Trophoblast cell (in vitro differentiated cells and primary cell): ENCODE results near the gene FLG.
"Not testable (repeated sequence)": the region's sequence is repeated elsewhere in the genome, so short reads cannot be mapped to it uniquely, and the experiment has no call there.

Experiments used
- DNase-seq, 2 donors: peaks; one replicate each; pipeline ENCODE4 v3.0.0-alpha.2; 2016
- H2AFZ ChIP-seq: 2 replicates; pipeline ENCODE4 v1.6.1; 2013; ENCODE audit warnings: low read length, moderate library complexity, mild to moderate bottlenecking; ENCODE audit not compliant: insufficient read depth, poor library complexity
- H2AK5ac ChIP-seq: 2 replicates; pipeline ENCODE4 v1.6.1; 2013; ENCODE audit warnings: mild to moderate bottlenecking, low read length
- H2BK120ac ChIP-seq: 2 replicates; pipeline ENCODE4 v1.6.1; 2013; ENCODE audit warnings: low read length, mild to moderate bottlenecking, moderate library complexity; ENCODE audit not compliant: insufficient read depth, poor library complexity
- H2BK12ac ChIP-seq: 2 replicates; pipeline ENCODE4 v1.6.1; 2013; ENCODE audit warnings: mild to moderate bottlenecking, low read length, moderate library complexity
- H2BK5ac ChIP-seq: 2 replicates; pipeline ENCODE4 v1.6.1; 2013; ENCODE audit warnings: low read length, low read depth, moderate library complexity, mild to moderate bottlenecking; ENCODE audit not compliant: poor library complexity
- H3K14ac ChIP-seq: 2 replicates; pipeline ENCODE4 v1.6.1; 2013; ENCODE audit warnings: mild to moderate bottlenecking, low read length
- H3K18ac ChIP-seq: 2 replicates; pipeline ENCODE4 v1.6.1; 2013; ENCODE audit warnings: mild to moderate bottlenecking, low read length
- H3K23ac ChIP-seq: 2 replicates; pipeline ENCODE4 v1.6.1; 2013; ENCODE audit warnings: low read length
- H3K27ac ChIP-seq: 2 replicates; pipeline ENCODE4 v1.5.1; 2013; ENCODE audit warnings: low read depth, mild to moderate bottlenecking, inconsistent platforms, low read length, moderate library complexity
- H3K27me3 ChIP-seq: 2 replicates; pipeline ENCODE4 v1.6.1; 2013; ENCODE audit warnings: inconsistent platforms, mild to moderate bottlenecking, low read length, moderate library complexity; ENCODE audit not compliant: insufficient read depth
- H3K36me3 ChIP-seq, 2 experiments: 1 replicate in 1 of 2; 2 replicates in 1 of 2; pipeline ENCODE4 v1.6.1; 2013; ENCODE audit warnings: low read length in 2 of 2, mild to moderate bottlenecking in 2 of 2, moderate library complexity in 1 of 2; ENCODE audit not compliant: insufficient read depth in 2 of 2, control insufficient read depth in 1 of 2
- H3K4ac ChIP-seq: 2 replicates; pipeline ENCODE4 v1.6.1; 2013; ENCODE audit warnings: low read depth, mild to moderate bottlenecking, low read length, moderate library complexity
- H3K4me1 ChIP-seq, 2 experiments: 1 replicate in 1 of 2; 2 replicates in 1 of 2; pipeline ENCODE4 v1.6.1; 2013; ENCODE audit warnings: low read length in 2 of 2, mild to moderate bottlenecking in 2 of 2, moderate library complexity in 1 of 2; ENCODE audit not compliant: insufficient read depth in 2 of 2, control insufficient read depth in 1 of 2
- H3K4me2 ChIP-seq: 2 replicates; pipeline ENCODE4 v1.6.1; 2013; ENCODE audit warnings: inconsistent platforms, mild to moderate bottlenecking, low read length, moderate library complexity
- H3K4me3 ChIP-seq: 2 replicates; pipeline ENCODE4 v1.5.1; 2013; ENCODE audit warnings: mild to moderate bottlenecking, low read depth, low read length, inconsistent platforms
- H3K79me1 ChIP-seq: one replicate; pipeline ENCODE4 v1.6.1; 2013; ENCODE audit warnings: low read length
- H3K79me2 ChIP-seq: 2 replicates; pipeline ENCODE4 v1.6.1; 2013; ENCODE audit warnings: low read length, mild to moderate bottlenecking; ENCODE audit not compliant: control insufficient read depth, insufficient read depth, poor library complexity
- H3K9ac ChIP-seq: 2 replicates; pipeline ENCODE4 v1.6.1; 2013; ENCODE audit warnings: mild to moderate bottlenecking, low read length
- H3K9me3 ChIP-seq: 2 replicates; pipeline ENCODE4 v1.6.1; 2013; ENCODE audit warnings: low read depth, mild to moderate bottlenecking, control low read depth, inconsistent platforms, low read length; ENCODE audit not compliant: insufficient read depth
- H4K12ac ChIP-seq: 2 replicates; pipeline ENCODE4 v1.6.1; 2013; ENCODE audit warnings: low read depth, mild to moderate bottlenecking, low read length, moderate library complexity
- H4K8ac ChIP-seq: 2 replicates; pipeline ENCODE4 v1.6.1; 2013; ENCODE audit warnings: low read depth, mild to moderate bottlenecking, low read length, moderate library complexity
- H4K91ac ChIP-seq: one replicate; pipeline ENCODE4 v1.6.1; 2013; ENCODE audit warnings: low read depth, mild to moderate bottlenecking, low read length, moderate library complexity
- WGBS: extraction: QIAGEN DNeasy Blood & Tissue Kit; methylation state at CpG from one replicate; pipeline ENCODE4 v1.1.7; 2013; ENCODE audit warnings: missing lambda C conversion rate; ENCODE audit not compliant: insufficient read length, insufficient coverage; ENCODE audit errors: extremely low coverage; 5-methylcytosine and 5-hydroxymethylcytosine counted together

Gene FLG

DNA sequence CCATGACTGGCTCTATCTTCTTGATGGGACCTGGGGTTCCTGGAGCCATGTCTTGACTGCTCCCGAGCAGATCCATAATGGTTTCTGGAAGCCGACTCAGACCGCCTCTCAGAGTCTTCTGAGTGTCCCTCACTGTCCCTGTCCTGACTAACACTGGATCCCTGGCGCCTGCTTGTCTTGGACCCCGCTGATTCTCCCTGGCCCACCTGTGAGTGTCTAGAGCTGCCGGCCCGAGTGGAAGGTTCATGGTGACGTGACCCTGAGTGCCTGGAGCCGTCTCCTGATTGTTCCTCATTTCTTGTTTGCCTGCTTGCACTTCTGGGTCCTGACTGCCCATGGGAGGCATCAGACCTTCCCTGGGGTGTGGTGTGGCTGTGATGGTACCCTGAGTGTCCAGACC is 15.1 kb downstream of the FLG start:
- no CpG with 5 or more reads among the region's 9 CpGs for WGBS
- H3K4me2 ChIP-seq = no peak overlapping the region
- no peak overlapping the region for H2AFZ ChIP-seq

DNA sequence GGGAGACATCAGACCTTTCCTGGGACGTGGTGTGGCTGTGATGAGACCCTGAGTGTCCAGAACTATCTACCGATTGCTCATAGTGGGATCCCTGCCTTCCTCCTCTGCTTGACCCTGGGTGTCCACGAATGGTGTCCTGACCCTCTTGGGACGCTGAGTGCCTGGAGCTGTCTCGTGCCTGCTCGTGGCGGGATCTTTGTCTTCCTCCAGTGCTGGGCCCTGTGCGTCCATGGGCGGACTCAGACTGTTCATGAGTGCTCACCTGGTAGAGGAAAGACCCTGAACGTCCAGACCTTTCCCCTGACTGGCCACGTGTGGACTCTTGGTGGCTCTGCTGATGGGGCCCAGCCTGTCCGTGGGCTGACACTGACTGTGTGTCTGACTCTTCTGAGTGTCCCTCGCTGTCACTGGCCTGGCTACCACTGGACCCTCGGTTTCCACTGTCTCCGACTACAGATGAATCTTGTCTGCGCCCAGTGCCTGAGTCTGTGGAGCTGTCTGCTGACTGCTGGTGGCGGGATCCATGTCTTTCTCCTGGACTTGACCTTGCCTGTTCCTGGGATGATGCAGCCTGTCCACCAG is 15.6 kb downstream of the FLG start:
- not testable (repeated sequence) for H3K79me2 ChIP-seq, H3K4ac ChIP-seq, H3K9ac ChIP-seq, H4K91ac ChIP-seq, H3K27ac ChIP-seq, H3K4me2 ChIP-seq, H3K27me3 ChIP-seq, H3K18ac ChIP-seq, H2AK5ac ChIP-seq, H2BK12ac ChIP-seq, H3K79me1 ChIP-seq, H3K36me3 ChIP-seq, H3K4me1 ChIP-seq, H3K14ac ChIP-seq, H4K12ac ChIP-seq, H2BK120ac ChIP-seq, H4K8ac ChIP-seq, DNase-seq, H2BK5ac ChIP-seq, H2AFZ ChIP-seq, H3K23ac ChIP-seq
- no CpG with 5 or more reads among the region's 17 CpGs for WGBS
- peak overlapping the region; percentile 29 for H3K4me3 ChIP-seq
- peaks cover 70% of the 10 kb centered on the region for H3K9me3 ChIP-seq

More for the DNA sequence above, 15.1 kb downstream of the FLG start:
- no peak for DNase-seq
- Histone ChIP-seq H3K9ac (no peak overlapping the region), H3K14ac (no peak overlapping the region), H2BK12ac (no peak overlapping the region), H4K12ac (no peak overlapping the region), H2AK5ac (no peak overlapping the region), H3K18ac (no peak overlapping the region), H3K4me1 (no peaks in the 10 kb centered on the region), H3K36me3 (no peaks in the 10 kb centered on the region), H3K9me3 (peaks cover 66% of the 10 kb centered on the region), H4K8ac (no peak overlapping the region), H3K4ac (no peak overlapping the region), H3K79me1 (no peaks in the 10 kb centered on the region), H3K27me3 (no peaks in the 10 kb centered on the region), H2BK120ac (no peak overlapping the region), H3K23ac (no peak overlapping the region), H2BK5ac (no peak overlapping the region), H3K4me3 (peak overlapping the region; percentile 29), H4K91ac (no peak overlapping the region), H3K79me2 (no peaks in the 10 kb centered on the region), H3K27ac (no peak overlapping the region)

DNA sequence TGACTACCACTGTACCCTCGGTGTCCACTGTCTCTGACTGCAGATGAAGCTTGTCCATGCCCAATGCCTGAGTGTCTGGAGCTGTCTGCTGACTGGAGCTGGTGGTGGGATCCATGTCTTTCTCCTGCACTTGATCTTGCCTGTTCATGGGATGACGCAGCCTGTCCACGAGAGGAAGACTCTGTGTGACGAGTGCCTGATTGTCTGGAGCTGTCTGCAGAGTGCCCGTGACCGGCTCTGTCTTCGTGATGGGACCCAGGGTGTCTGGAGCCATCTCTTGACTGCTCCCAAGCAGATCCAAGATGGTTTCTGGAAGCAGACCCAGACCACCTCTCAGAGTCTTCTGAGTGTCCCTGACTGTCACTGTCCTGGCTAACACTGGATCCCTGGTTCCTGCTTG is 16.3 kb downstream of the FLG start:
- H2BK5ac ChIP-seq, H4K8ac ChIP-seq, H3K4me1 ChIP-seq, H2BK12ac ChIP-seq, H3K27me3 ChIP-seq, H3K79me2 ChIP-seq, H3K14ac ChIP-seq, H3K23ac ChIP-seq, H3K4ac ChIP-seq, H3K9ac ChIP-seq, H4K12ac ChIP-seq, H3K4me2 ChIP-seq, H3K4me3 ChIP-seq, H3K36me3 ChIP-seq, DNase-seq, H3K18ac ChIP-seq, H3K27ac ChIP-seq, H3K79me1 ChIP-seq, H2AK5ac ChIP-seq, H4K91ac ChIP-seq, H2AFZ ChIP-seq, H2BK120ac ChIP-seq: not testable (repeated sequence)
- peaks cover 71% of the 10 kb centered on the region for H3K9me3 ChIP-seq
- WGBS = no CpG with 5 or more reads among the region's 7 CpGs

DNA sequence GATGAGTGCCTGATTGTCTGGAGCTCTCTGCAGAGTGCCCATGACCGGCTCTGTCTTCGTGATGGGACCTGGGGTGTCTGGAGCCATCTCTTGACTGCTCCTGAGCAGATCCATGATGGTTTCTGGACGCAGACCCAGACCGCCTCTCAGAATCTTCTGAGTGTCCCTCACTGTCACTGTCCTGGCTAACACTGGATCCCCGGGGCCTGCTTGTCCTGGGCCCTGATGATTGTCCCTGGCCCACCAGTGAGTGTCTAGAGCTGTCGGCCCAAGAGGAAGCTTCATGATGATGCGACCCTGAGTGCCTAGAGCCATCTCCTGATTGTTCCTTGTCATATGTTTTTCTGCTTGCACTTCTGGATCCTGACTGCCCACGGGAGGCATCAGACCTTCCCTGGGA is 17.1 kb downstream of the FLG start:
- H2BK12ac ChIP-seq, H3K18ac ChIP-seq, H2BK5ac ChIP-seq, H3K4me2 ChIP-seq, H3K9ac ChIP-seq, H2AK5ac ChIP-seq, H4K91ac ChIP-seq, H3K4me3 ChIP-seq, H3K14ac ChIP-seq, H3K27ac ChIP-seq, H3K79me1 ChIP-seq, H3K27me3 ChIP-seq, H3K4ac ChIP-seq, H4K8ac ChIP-seq, H2BK120ac ChIP-seq, H3K4me1 ChIP-seq, DNase-seq, H3K36me3 ChIP-seq, H3K79me2 ChIP-seq, H2AFZ ChIP-seq, H3K23ac ChIP-seq, H4K12ac ChIP-seq: not testable (repeated sequence)
- WGBS = no CpG with 5 or more reads among the region's 8 CpGs
- peaks cover 69% of the 10 kb centered on the region for H3K9me3 ChIP-seq
